Aorta (tissue), 5 donors: ENCODE measurements around the gene SLC39A10. TPM values are rescaled to one million over a fixed set of nuclear protein-coding genes. Genes with fewer than 3 reads are reported as not detected.
A peak's percentile ranks its signal among the peaks of the same experiment; 100 is the strongest.

Experiments
- ATAC-seq: fragments of 200-7000 bp; cut with Tn5 transposase; one replicate; pipeline ENCODE4 v1.9.1; 2022; ENCODE audit warnings: moderate library complexity; ENCODE audit not compliant: low FRiP score
- DNase-seq, 2 donors: peaks; one replicate each; pipeline ENCODE4 v3.0.0-alpha.2; 2020
- H3K27ac ChIP-seq, 2 donors: one replicate each; pipeline ENCODE4 v1.5.1; 2013; ENCODE audit warnings: low read length in 2 of 2, mild to moderate bottlenecking in 2 of 2, moderate library complexity in 2 of 2, control low read depth in 1 of 2, inconsistent platforms in 1 of 2, low read depth in 1 of 2
- H3K27me3 ChIP-seq, 2 donors: one replicate each; pipeline ENCODE4 v1.6.1; 2013; ENCODE audit warnings: control low read depth in 1 of 2, low read length in 1 of 2, mild to moderate bottlenecking in 1 of 2, moderate library complexity in 1 of 2; ENCODE audit not compliant: insufficient read depth in 2 of 2, control insufficient read depth in 1 of 2
- H3K36me3 ChIP-seq, 2 donors: one replicate each; pipeline ENCODE4 v1.6.1; 2013; ENCODE audit warnings: control low read depth in 1 of 2, low read length in 1 of 2, mild to moderate bottlenecking in 1 of 2; ENCODE audit not compliant: insufficient read depth in 2 of 2, control insufficient read depth in 1 of 2
- H3K4me1 ChIP-seq, 2 donors: one replicate each; pipeline ENCODE4 v1.6.1; 2013; ENCODE audit warnings: low read length in 2 of 2, control low read depth in 1 of 2, mild to moderate bottlenecking in 1 of 2, moderate library complexity in 1 of 2; ENCODE audit not compliant: insufficient read depth in 2 of 2, control insufficient read depth in 1 of 2
- H3K4me3 ChIP-seq, 2 donors: one replicate each; pipeline ENCODE4 v1.5.1; 2013; ENCODE audit warnings: low read length in 2 of 2, control low read depth in 1 of 2, mild to moderate bottlenecking in 1 of 2
- H3K9me3 ChIP-seq: one replicate; pipeline ENCODE4 v1.6.1; 2013; ENCODE audit warnings: mild to moderate bottlenecking, low read length; ENCODE audit not compliant: control insufficient read depth
- WGBS, 2 donors: extraction: QIAGEN DNeasy Blood & Tissue Kit; methylation state at CpG; one replicate each; pipeline ENCODE4 v1.1.7; 2013; 5-methylcytosine and 5-hydroxymethylcytosine counted together
- intact Hi-C, 2 donors: fragments of 100-400 bp; cut with DNase I; formaldehyde crosslinking; loops; one replicate each; pipeline versions ENCODE4 v1.14.2 to v1.15.0; 2022
- long read RNA-seq, 2 donors: library from polyadenylated mRNA; unstranded; transcript quantifications; one replicate each; pipeline ENCODE4 v2.0.0, GENCODE V29; 2020 to 2021
- polyA plus RNA-seq, 2 donors: library from polyadenylated mRNA; stranded (reverse); fragments of 200-250 nt; gene quantifications; one replicate each; pipeline ENCODE4 v1.2.3, GENCODE V29; 2013
- total RNA-seq, 2 donors: library from RNA; stranded (reverse); fragmentation: NEBNext Ultra II Directional; extraction: Animal tissue kit (Norgen Biotek cat#: 25700); gene quantifications; one replicate each; pipeline ENCODE4 v1.2.1, GENCODE V29; 2021
- donor health status: healthy with polysubstance abuse.
- donor health status: Bipolar disorder and iron deficiency.
- donor health status: DM: no; HTN: no; CAD: no.
- donor health status: DM: no; HTN: no; CAD: no.
- donor health status: DM: yes; HTN: yes; CAD: no.

The SLC39A10 gene
- 10 to 100 TPM; 24.2 to 28.4 TPM for total RNA-seq
- polyA plus RNA-seq = 1 to 10 TPM; 1.8 to 3.7 TPM
- long read RNA-seq, donor 1, partial matches to known transcripts = 6 of 9 reads
- long read RNA-seq, donor 1, other reads (novel, unspliced or antisense) = 3 of 9 reads
- long read RNA-seq, donor 2, full-length matches to known transcripts = 3 of 12 reads
- long read RNA-seq, donor 2, partial matches to known transcripts = 3 of 12 reads
- long read RNA-seq, donor 2, other reads (novel, unspliced or antisense) = 6 of 12 reads

GRCh38 chr2:195656859-195657633 is at the start of gene SLC39A10:
Gene SLC39A10, plus strand, starts transcription at chr2:195657226. Its CDS starts 22,817 bp downstream, at chr2:195680043.
- Histone ChIP-seq H3K9me3 (no peaks in the 10 kb centered on the region), H3K27ac (peak within 1 kb of the TSS; percentile 90 to 91), H3K36me3 (no peaks in the 10 kb centered on the region), H3K4me3 (peak within 1 kb of the TSS; percentile 88 to 97), H3K4me1 (peaks cover 0 to 1% of the 10 kb centered on the region in 2 donors), H3K27me3 (no peaks in the 10 kb centered on the region)
- WGBS, 2 donors = 0 to 1% methylated on average over 77 to 85 of the region's 85 CpGs
- ATAC-seq = peak; percentile 99
- DNase-seq = peak; percentile 98 to 99
- intact Hi-C loops = loop anchor here (2.0 to 10.0 kb wide), 6 partner anchors 45 to 410 kb away; partner anchors contain the start of gene DNAH7 (in 1 of the 2)

GRCh38 chr2:195608768-195609454 is 48.1 kb upstream of the SLC39A10 start:
- no peak for ATAC-seq

GRCh38 chr2:195610717-195611116 is 46.3 kb upstream of the SLC39A10 start:
- intact Hi-C loops = loop anchor here in 1 of 2 donors (5.0 kb wide), 1 partner anchor 47 kb away; the partner anchor contains the start of gene SLC39A10
- H3K27me3 ChIP-seq = no peaks in the 10 kb centered on the region

More at GRCh38 chr2:195608768-195609454, 48.1 kb upstream of the SLC39A10 start:
- no peaks in the 10 kb centered on the region for H3K27me3 ChIP-seq
- no peaks in the 10 kb centered on the region for H3K9me3 ChIP-seq
- 76 to 78% methylated on average over 7 of the region's 7 CpGs for WGBS, 2 donors
- no peak for DNase-seq
- H3K27ac ChIP-seq = no peak overlapping the region
- intact Hi-C loops = no loop called here
- peaks cover 0 to 3% of the 10 kb centered on the region in 2 donors for H3K4me1 ChIP-seq
- no peak overlapping the region for H3K4me3 ChIP-seq
- no peaks in the 10 kb centered on the region for H3K36me3 ChIP-seq

GRCh38 chr2:195612611-195613495 is 44.2 kb upstream of the SLC39A10 start:
- no peak overlapping the region for H3K4me3 ChIP-seq
- no peaks in the 10 kb centered on the region for H3K9me3 ChIP-seq
- H3K27ac ChIP-seq = peak overlapping the region in 1 of 2 donors; percentile 67
- intact Hi-C loops = loop anchor here in 1 of 2 donors (5.0 kb wide), 1 partner anchor 44 kb away; the partner anchor contains the start of gene SLC39A10
- no peak for DNase-seq
- no peaks in the 10 kb centered on the region for H3K27me3 ChIP-seq
- peaks cover 0 to 3% of the 10 kb centered on the region in 2 donors for H3K4me1 ChIP-seq
- no peak for ATAC-seq
- 3 to 5% methylated on average over 3 of the region's 3 CpGs for WGBS, 2 donors
- H3K36me3 ChIP-seq = no peaks in the 10 kb centered on the region

More at GRCh38 chr2:195610717-195611116, 46.3 kb upstream of the SLC39A10 start:
- H3K9me3 ChIP-seq = no peaks in the 10 kb centered on the region
- no peak overlapping the region for H3K4me3 ChIP-seq
- DNase-seq = no peak
- H3K36me3 ChIP-seq = no peaks in the 10 kb centered on the region
- H3K27ac ChIP-seq = no peak overlapping the region
- H3K4me1 ChIP-seq = peaks cover 0 to 3% of the 10 kb centered on the region in 2 donors
- no peak for ATAC-seq

- no peak overlapping the region for H3K27ac ChIP-seq
- no peaks in the 10 kb centered on the region for H3K27me3 ChIP-seq
- no peaks in the 10 kb centered on the region for H3K36me3 ChIP-seq
- peaks cover 0 to 3% of the 10 kb centered on the region in 2 donors for H3K4me1 ChIP-seq
- no peak overlapping the region for H3K4me3 ChIP-seq
- 41 to 43% methylated on average over 2 of the region's 2 CpGs for WGBS, 2 donors
- H3K9me3 ChIP-seq = no peaks in the 10 kb centered on the region
- ATAC-seq (peak; percentile 44), DNase-seq (no peak)
- intact Hi-C loops = loop anchor here in 1 of 2 donors (5.0 kb wide), 1 partner anchor 43 kb away; the partner anchor contains the start of gene SLC39A10
Observed at GRCh38 chr2:195613922-195614321, 43.1 kb upstream of the SLC39A10 start.

- intact Hi-C loops = no loop called here
- Histone ChIP-seq H3K27ac (no peak overlapping the region), H3K36me3 (no peaks in the 10 kb centered on the region), H3K4me1 (no peaks in the 10 kb centered on the region), H3K9me3 (no peaks in the 10 kb centered on the region), H3K27me3 (no peaks in the 10 kb centered on the region), H3K4me3 (no peak overlapping the region)
- ATAC-seq (no peak), DNase-seq (no peak)
- 93 to 97% methylated on average over 3 of the region's 3 CpGs for WGBS, 2 donors
Observed at GRCh38 chr2:195619590-195619989, 37.4 kb upstream of the SLC39A10 start.

- Histone ChIP-seq H3K4me3 (no peak overlapping the region), H3K9me3 (no peaks in the 10 kb centered on the region), H3K36me3 (no peaks in the 10 kb centered on the region), H3K4me1 (no peaks in the 10 kb centered on the region), H3K27me3 (no peaks in the 10 kb centered on the region), H3K27ac (no peak overlapping the region)
- DNase-seq (no peak), ATAC-seq (no peak)
- intact Hi-C loops = no loop called here
- WGBS, 2 donors = 79 to 88% methylated on average over 3 of the region's 3 CpGs
Observed at GRCh38 chr2:195620501-195620900, 36.5 kb upstream of the SLC39A10 start.

GRCh38 chr2:195622966-195623365 is 34.1 kb upstream of the SLC39A10 start:
- Histone ChIP-seq H3K9me3 (no peaks in the 10 kb centered on the region), H3K36me3 (no peaks in the 10 kb centered on the region), H3K4me3 (no peak overlapping the region), H3K27me3 (no peaks in the 10 kb centered on the region), H3K27ac (no peak overlapping the region), H3K4me1 (no peaks in the 10 kb centered on the region)
- intact Hi-C loops = no loop called here
- DNase-seq = no peak
- no peak for ATAC-seq
